Measurements from ENCODE around the gene MAN2A1.

The MAN2A1 gene

GRCh38 chr5:109704282-109704952, 14.7 kb downstream of the MAN2A1 start:
- no peak overlapping the region for H3K18ac ChIP-seq (ENCODE audit: low read length)
- WGBS (ENCODE audit: extremely low coverage, insufficient coverage, insufficient read length), result no CpG with 5 or more reads among the region's 10 CpGs

GRCh38 chr5:109705596-109705995, 15.9 kb downstream of the MAN2A1 start:
- no peak overlapping the region for H2AK5ac ChIP-seq (ENCODE audit: low read length)
- WGBS (ENCODE audit: extremely low coverage, insufficient coverage, insufficient read length), result no CpG with 5 or more reads among the region's 1 CpG

More at GRCh38 chr5:109704282-109704952, 14.7 kb downstream of the MAN2A1 start:
- Histone ChIP-seq H3K23ac (ENCODE audit: low read length) (no peak overlapping the region), H2BK5ac (ENCODE audit: low read depth, low read length, poor library complexity) (peak overlapping the region; percentile 16), H4K91ac (ENCODE audit: low read depth, low read length) (no peak overlapping the region), H3K9me3 (ENCODE audit: insufficient read depth, low read depth, low read length) (no peaks in the 10 kb centered on the region), H2BK120ac (ENCODE audit: insufficient read depth, low read length, poor library complexity) (no peak overlapping the region), H3K36me3 (ENCODE audit: control insufficient read depth in 1 of 2, insufficient read depth in 2 of 2, low read length in 2 of 2) (peaks cover 2% of the 10 kb centered on the region in 2 experiments), H3K9ac (ENCODE audit: low read length) (no peak overlapping the region), H3K4me3 (ENCODE audit: low read depth, low read length) (no peak overlapping the region), H3K4ac (ENCODE audit: low read depth, low read length) (no peak overlapping the region), H2AFZ (ENCODE audit: insufficient read depth, low read length, poor library complexity) (no peak overlapping the region), H4K12ac (ENCODE audit: low read depth, low read length) (no peak overlapping the region), H3K14ac (ENCODE audit: low read length) (no peak overlapping the region), H3K4me1 (ENCODE audit: control insufficient read depth in 1 of 2, insufficient read depth in 2 of 2, low read length in 2 of 2) (peaks cover 12 to 26% of the 10 kb centered on the region in 2 experiments), H3K27me3 (ENCODE audit: insufficient read depth, low read length) (no peaks in the 10 kb centered on the region), H3K79me1 (ENCODE audit: low read length) (peaks cover 10% of the 10 kb centered on the region), H3K4me2 (ENCODE audit: low read length) (no peak overlapping the region), H2AK5ac (ENCODE audit: low read length) (no peak overlapping the region), H3K27ac (ENCODE audit: low read depth, low read length) (peak overlapping the region; percentile 97), H4K8ac (ENCODE audit: low read depth, low read length) (no peak overlapping the region), H3K79me2 (ENCODE audit: control insufficient read depth, insufficient read depth, low read length, poor library complexity) (peaks cover 9% of the 10 kb centered on the region), H2BK12ac (ENCODE audit: low read length) (peak overlapping the region; percentile 8)
- peak in 1 of 2 donors; percentile 26 for DNase-seq

GRCh38 chr5:109706095-109706494, 16.4 kb downstream of the MAN2A1 start:
- no peaks in the 10 kb centered on the region for H3K27me3 ChIP-seq (ENCODE audit: insufficient read depth, low read length)
- H3K79me2 ChIP-seq (ENCODE audit: control insufficient read depth, insufficient read depth, low read length, poor library complexity), result peaks cover 10% of the 10 kb centered on the region
- H2AK5ac ChIP-seq (ENCODE audit: low read length), result no peak overlapping the region
- H2BK120ac ChIP-seq (ENCODE audit: insufficient read depth, low read length, poor library complexity), result no peak overlapping the region
- H3K4me3 ChIP-seq (ENCODE audit: low read depth, low read length), result no peak overlapping the region
- no peaks in the 10 kb centered on the region for H3K9me3 ChIP-seq (ENCODE audit: insufficient read depth, low read depth, low read length)
- no peak overlapping the region for H2AFZ ChIP-seq (ENCODE audit: insufficient read depth, low read length, poor library complexity)
- no peaks in the 10 kb centered on the region for H3K36me3 ChIP-seq (ENCODE audit: control insufficient read depth in 1 of 2, insufficient read depth in 2 of 2, low read length in 2 of 2)
- no peak overlapping the region for H3K14ac ChIP-seq (ENCODE audit: low read length)
- H4K91ac ChIP-seq (ENCODE audit: low read depth, low read length), result no peak overlapping the region
- no CpG with 5 or more reads among the region's 1 CpG for WGBS (ENCODE audit: extremely low coverage, insufficient coverage, insufficient read length)
- no peak overlapping the region for H4K12ac ChIP-seq (ENCODE audit: low read depth, low read length)
- H2BK5ac ChIP-seq (ENCODE audit: low read depth, low read length, poor library complexity), result no peak overlapping the region
- H3K27ac ChIP-seq (ENCODE audit: low read depth, low read length), result peak overlapping the region; percentile 47
- peaks cover 12 to 22% of the 10 kb centered on the region in 2 experiments for H3K4me1 ChIP-seq (ENCODE audit: control insufficient read depth in 1 of 2, insufficient read depth in 2 of 2, low read length in 2 of 2)
- H3K9ac ChIP-seq (ENCODE audit: low read length), result no peak overlapping the region
- H3K23ac ChIP-seq (ENCODE audit: low read length), result no peak overlapping the region
- H3K4me2 ChIP-seq (ENCODE audit: low read length), result no peak overlapping the region
- peak overlapping the region; percentile 88 for H3K4ac ChIP-seq (ENCODE audit: low read depth, low read length)
- no peak for DNase-seq
- peaks cover 10% of the 10 kb centered on the region for H3K79me1 ChIP-seq (ENCODE audit: low read length)
- H2BK12ac ChIP-seq (ENCODE audit: low read length), result peak overlapping the region; percentile 43
- H3K18ac ChIP-seq (ENCODE audit: low read length), result no peak overlapping the region
- no peak overlapping the region for H4K8ac ChIP-seq (ENCODE audit: low read depth, low read length)

More at GRCh38 chr5:109705596-109705995, 15.9 kb downstream of the MAN2A1 start:
- peaks cover 12 to 22% of the 10 kb centered on the region in 2 experiments for H3K4me1 ChIP-seq (ENCODE audit: control insufficient read depth in 1 of 2, insufficient read depth in 2 of 2, low read length in 2 of 2)
- no peak overlapping the region for H3K18ac ChIP-seq (ENCODE audit: low read length)
- H3K4me3 ChIP-seq (ENCODE audit: low read depth, low read length), result no peak overlapping the region
- no peaks in the 10 kb centered on the region for H3K27me3 ChIP-seq (ENCODE audit: insufficient read depth, low read length)
- H2BK12ac ChIP-seq (ENCODE audit: low read length), result no peak overlapping the region
- no peaks in the 10 kb centered on the region for H3K9me3 ChIP-seq (ENCODE audit: insufficient read depth, low read depth, low read length)
- H4K91ac ChIP-seq (ENCODE audit: low read depth, low read length), result no peak overlapping the region
- H2AFZ ChIP-seq (ENCODE audit: insufficient read depth, low read length, poor library complexity), result no peak overlapping the region
- no peak overlapping the region for H2BK120ac ChIP-seq (ENCODE audit: insufficient read depth, low read length, poor library complexity)
- H3K36me3 ChIP-seq (ENCODE audit: control insufficient read depth in 1 of 2, insufficient read depth in 2 of 2, low read length in 2 of 2), result no peaks in the 10 kb centered on the region
- no peak overlapping the region for H3K14ac ChIP-seq (ENCODE audit: low read length)
- H3K4me2 ChIP-seq (ENCODE audit: low read length), result peak overlapping the region; percentile 21
- H4K8ac ChIP-seq (ENCODE audit: low read depth, low read length), result no peak overlapping the region
- no peak overlapping the region for H4K12ac ChIP-seq (ENCODE audit: low read depth, low read length)
- no peak overlapping the region for H2BK5ac ChIP-seq (ENCODE audit: low read depth, low read length, poor library complexity)
- no peak overlapping the region for H3K4ac ChIP-seq (ENCODE audit: low read depth, low read length)
- H3K79me2 ChIP-seq (ENCODE audit: control insufficient read depth, insufficient read depth, low read length, poor library complexity), result peaks cover 9% of the 10 kb centered on the region
- peak overlapping the region; percentile 97 for H3K27ac ChIP-seq (ENCODE audit: low read depth, low read length)
- no peak overlapping the region for H3K9ac ChIP-seq (ENCODE audit: low read length)
- DNase-seq, result peak; percentile 78 to 90
- no peak overlapping the region for H3K23ac ChIP-seq (ENCODE audit: low read length)
- peaks cover 10% of the 10 kb centered on the region for H3K79me1 ChIP-seq (ENCODE audit: low read length)

GRCh38 chr5:109707531-109707930, 17.8 kb downstream of the MAN2A1 start:
- Histone ChIP-seq H3K9me3 (ENCODE audit: insufficient read depth, low read depth, low read length) (no peaks in the 10 kb centered on the region), H3K27me3 (ENCODE audit: insufficient read depth, low read length) (no peaks in the 10 kb centered on the region), H4K91ac (ENCODE audit: low read depth, low read length) (no peak overlapping the region), H3K9ac (ENCODE audit: low read length) (no peak overlapping the region), H4K12ac (ENCODE audit: low read depth, low read length) (no peak overlapping the region), H3K18ac (ENCODE audit: low read length) (no peak overlapping the region), H2AFZ (ENCODE audit: insufficient read depth, low read length, poor library complexity) (no peak overlapping the region), H3K14ac (ENCODE audit: low read length) (no peak overlapping the region), H3K23ac (ENCODE audit: low read length) (no peak overlapping the region), H2BK12ac (ENCODE audit: low read length) (no peak overlapping the region), H3K36me3 (ENCODE audit: control insufficient read depth in 1 of 2, insufficient read depth in 2 of 2, low read length in 2 of 2) (no peaks in the 10 kb centered on the region), H3K4me2 (ENCODE audit: low read length) (no peak overlapping the region), H3K79me2 (ENCODE audit: control insufficient read depth, insufficient read depth, low read length, poor library complexity) (peaks cover 10% of the 10 kb centered on the region), H2AK5ac (ENCODE audit: low read length) (no peak overlapping the region), H2BK5ac (ENCODE audit: low read depth, low read length, poor library complexity) (no peak overlapping the region), H3K4me1 (ENCODE audit: control insufficient read depth in 1 of 2, insufficient read depth in 2 of 2, low read length in 2 of 2) (peaks cover 12 to 20% of the 10 kb centered on the region in 2 experiments), H3K4me3 (ENCODE audit: low read depth, low read length) (no peak overlapping the region), H2BK120ac (ENCODE audit: insufficient read depth, low read length, poor library complexity) (no peak overlapping the region), H3K79me1 (ENCODE audit: low read length) (peaks cover 10% of the 10 kb centered on the region), H4K8ac (ENCODE audit: low read depth, low read length) (no peak overlapping the region), H3K4ac (ENCODE audit: low read depth, low read length) (peak overlapping the region; percentile 34), H3K27ac (ENCODE audit: low read depth, low read length) (no peak overlapping the region)
- WGBS (ENCODE audit: extremely low coverage, insufficient coverage, insufficient read length), result no CpG with 5 or more reads among the region's 2 CpGs
- no peak for DNase-seq

Data from trophoblast cell (in vitro differentiated cells and primary cell).